ENCODE measurements around the gene MSI2.

DNA sequence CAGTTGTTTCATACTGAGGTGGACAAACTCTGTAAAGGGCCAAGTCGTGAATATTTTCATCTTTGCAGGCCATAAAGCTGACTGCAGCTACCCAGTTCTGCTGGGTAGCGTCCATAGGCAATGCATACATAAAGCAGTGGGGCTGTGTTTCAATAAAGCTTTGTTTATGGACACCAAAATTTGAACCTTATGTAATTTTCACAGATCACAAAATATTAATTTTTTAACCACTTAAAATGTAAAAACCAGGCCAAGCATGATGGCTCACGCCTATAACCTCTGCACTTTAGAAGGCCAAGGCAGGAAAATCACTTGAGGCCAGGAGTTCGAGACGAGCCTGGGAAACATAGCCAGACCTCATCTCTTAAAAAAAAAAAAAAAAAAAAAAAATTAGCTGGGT lies 340.8 kb downstream of the MSI2 start:
- no peak for TF ChIP-seq FOXK2 (IDR thresholded peaks at IDR 0.05)
- no peak for TF ChIP-seq SUZ12 (IDR thresholded peaks at IDR 0.05)
- TF ChIP-seq FOXA1 (IDR thresholded peaks at IDR 0.05) = no peak

All from HEK293T (cell line).